GM21619 (cell line): ENCODE data around the gene SLC22A23.

Experiments used
- ATAC-seq: cut with Tn5 transposase; IDR thresholded peaks from one replicate; pipeline ENCODE4 v1.9.1; 2021; ENCODE audit not compliant: unreplicated experiment

The SLC22A23 gene

DNA sequence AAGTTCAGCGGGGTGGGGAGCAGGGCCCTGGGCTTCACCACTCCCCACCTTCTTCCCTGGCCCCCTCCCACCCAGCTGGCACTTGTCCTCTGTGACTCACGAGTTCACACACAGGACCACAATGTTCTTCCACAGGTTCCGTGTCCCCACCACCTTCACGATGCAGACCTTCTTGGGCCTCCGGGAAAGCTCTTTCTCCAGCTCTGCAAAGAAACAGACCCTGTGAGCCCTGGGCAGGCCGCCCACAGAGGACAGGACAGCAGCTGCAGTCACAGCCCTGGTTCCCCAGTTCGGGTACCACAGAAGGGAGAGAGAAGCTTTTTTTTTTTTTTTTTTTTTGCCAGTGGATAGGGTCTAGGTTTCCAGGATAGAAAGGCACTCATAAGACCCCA lies 167.2 kb downstream of the SLC22A23 start:
- ATAC-seq = no peak

DNA sequence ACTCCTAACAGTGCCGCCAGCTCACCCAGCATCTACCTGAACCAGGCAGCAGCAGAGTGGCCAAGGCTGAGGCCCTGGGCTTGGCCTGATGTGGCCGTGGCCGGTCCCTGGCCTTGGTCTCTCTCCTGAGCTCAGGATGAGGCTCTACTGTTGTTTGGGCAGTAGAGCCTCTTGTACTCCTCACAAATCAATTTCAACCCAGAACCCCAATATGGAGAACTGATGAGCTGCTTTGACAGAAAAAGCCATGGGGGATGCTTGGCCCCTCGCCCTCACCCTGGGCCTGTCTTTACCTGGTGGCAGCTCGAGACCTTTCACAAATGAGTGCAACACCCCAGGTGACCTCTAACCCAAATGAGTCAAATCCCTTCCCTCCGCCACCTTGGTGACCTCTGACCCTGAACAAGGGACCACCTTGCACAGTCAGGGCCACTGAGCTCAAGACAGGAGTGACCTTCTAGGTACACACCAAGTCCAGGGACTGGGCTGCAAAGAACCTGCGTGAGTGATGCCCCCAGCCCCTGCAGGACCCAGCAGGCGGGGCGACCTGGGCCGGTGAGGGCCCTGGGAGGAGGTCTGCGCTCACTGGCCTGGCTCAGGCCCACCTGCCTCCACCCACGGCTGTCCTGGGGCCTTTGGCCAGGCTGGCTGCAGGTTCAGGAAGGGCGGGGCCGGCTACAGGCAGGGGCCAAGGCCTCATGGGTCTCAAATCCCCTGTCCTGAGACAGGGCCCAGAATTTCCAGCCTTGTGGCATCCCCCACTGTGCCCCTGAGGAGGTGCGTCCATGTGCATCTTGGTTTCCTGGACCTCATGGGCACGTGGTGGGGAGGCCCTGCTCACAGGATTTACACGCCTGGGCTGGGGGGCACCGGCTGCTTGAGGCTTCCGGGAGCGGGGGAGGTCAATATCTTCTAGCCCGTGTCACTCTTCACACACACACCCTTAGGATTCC lies 167.9 kb downstream of the SLC22A23 start:
- no peak for ATAC-seq

DNA sequence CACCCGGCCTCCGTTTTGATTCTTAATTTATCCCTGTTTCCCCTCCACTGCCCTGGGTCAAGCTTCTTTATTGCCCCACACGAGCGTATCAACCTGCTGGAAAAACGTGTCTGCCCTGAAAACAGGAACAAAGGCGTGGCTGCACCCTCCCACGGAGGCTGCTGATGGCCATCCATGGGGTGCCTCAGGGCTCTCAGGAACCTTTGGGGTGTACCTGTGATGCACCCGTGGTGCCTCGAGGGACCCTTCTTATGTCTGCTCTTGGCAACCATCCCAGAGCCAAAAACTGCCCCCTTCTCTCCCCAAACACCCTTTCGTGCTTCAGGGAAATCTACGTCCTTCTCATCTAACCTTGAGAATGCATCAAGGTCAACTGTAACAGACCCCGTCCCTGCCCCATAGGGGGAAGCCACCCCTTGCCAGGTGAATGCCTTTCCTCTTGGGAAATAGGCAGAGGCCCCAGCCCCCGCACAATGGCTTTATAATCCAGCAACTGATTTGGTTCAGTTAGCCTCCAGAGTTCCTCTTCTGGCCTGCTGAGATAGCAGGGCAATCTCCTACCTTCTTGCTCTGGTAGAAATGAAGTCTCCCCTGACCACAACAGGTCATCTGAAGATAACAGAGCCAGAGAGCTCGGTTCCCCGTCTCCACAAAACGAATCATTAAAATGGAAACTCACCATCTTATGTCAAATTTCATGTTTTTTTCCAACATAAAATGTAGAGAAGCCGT lies 168.7 kb downstream of the SLC22A23 start:
- no peak for ATAC-seq

DNA sequence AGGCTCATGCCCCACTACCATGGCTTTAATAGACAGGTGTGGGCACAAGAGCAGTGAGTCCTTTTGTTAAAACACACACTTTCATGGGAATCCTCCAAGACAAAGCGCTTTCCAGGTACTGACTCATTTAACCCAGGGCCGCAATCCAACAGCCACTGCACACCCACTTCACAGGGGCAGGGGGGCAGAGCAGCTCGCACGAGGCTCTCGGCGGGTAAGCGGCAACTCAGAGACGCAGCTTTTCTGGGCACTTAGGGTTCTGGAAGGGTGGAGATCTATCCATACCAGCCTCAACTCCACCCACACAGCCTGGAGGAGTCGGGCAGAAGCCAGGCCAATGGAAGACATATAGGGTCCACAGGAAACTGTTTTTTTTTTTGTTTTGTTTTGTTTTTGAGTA lies 169.5 kb downstream of the SLC22A23 start:
- no peak for ATAC-seq

DNA sequence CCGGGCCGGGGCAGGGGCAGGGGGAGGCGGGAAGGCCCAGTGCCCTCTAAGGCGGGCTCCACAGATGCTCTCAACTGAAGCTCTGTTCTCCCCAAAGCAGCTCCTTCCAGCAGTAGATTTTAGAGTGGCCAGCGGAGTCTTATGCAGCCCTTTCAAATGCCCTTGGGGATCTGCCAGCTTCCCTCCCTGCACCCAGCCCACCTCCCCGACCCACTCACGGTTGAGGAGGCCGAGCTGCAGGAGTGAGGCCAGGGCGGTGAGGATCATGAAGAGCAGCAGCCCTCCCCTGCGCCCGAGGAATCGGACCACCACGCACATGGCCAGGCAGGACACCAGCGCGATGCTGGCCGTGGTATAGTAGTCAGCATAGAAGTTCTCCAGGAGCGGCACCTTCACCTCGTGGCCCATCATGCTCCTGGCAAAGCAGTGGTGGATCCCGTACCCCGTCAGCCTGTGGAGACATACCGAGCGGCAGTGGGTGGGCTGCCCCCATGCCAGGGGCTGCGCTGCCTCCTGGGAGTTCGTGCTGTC lies 170.1 kb downstream of the SLC22A23 start:
- no peak for ATAC-seq

DNA sequence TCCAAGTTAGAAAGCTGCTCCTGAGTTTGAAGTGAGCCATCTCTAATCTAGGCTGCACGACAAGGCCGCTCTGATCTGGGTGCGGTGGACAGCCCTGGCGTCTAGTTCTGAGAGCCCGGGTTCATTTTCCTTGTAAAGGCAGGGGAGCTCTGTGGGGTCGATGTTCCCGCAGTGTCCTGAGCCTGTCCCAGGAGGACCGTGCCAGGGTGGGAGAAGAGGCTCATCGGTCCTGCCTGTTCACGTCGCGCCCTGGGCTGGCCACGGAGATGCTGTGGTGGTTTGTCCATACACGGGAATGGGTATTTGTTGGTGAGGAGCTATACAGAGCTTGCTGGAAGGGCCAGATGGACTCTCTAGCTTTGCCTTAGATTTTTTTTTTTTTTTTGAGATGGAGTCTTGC lies 171.1 kb downstream of the SLC22A23 start:
- ATAC-seq = no peak

DNA sequence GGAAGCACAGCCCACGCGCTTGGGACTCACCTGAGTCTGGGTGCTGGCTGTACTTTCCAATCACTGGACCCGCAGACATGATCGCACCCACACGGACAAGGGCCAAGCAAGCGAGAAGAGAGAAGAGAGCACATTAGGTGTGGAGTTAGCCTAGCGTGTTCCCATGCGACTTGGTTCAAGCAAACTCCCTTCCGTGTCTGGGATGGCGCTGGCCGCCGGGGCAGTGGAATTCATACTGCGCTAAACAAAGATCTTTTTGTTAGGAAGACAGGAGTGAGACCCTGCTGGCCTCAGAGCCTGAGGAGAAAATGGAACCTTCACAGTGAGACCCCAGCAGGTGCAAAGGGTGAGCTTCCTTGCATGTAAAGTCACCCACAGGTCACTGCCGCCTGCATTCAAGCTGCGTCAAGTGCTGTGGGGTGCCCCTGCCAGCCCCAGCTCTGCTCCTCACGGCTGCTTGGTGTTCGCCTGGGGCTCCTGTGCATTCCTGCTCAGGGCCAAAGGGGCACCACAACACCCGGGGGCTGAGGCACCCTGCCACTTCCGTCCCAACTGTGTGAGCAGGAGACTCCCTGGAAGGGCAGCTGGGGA lies 171.7 kb downstream of the SLC22A23 start:
- ATAC-seq = no peak

DNA sequence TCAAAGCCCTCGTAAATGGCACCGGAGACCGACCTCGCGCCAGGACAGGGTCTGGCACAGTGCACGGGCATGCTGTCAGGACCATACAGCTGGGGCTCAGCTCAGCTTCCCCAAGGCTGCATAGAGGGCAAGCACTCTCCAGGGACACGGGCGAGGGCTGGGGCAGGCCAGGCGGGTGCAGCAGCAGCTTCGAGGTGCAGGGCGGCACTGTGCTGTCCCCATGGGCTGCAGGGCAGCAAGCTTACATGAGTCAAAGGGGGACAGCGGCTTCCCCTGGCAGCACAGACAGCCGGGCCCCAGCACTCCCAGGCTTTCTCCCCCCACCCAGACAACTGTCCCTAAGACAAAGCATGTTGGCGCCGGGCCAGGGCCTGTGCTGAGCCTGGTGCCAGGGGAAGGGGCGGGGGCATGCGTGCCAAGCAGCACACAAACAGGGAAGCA lies 172.4 kb downstream of the SLC22A23 start:
- no peak for ATAC-seq

DNA sequence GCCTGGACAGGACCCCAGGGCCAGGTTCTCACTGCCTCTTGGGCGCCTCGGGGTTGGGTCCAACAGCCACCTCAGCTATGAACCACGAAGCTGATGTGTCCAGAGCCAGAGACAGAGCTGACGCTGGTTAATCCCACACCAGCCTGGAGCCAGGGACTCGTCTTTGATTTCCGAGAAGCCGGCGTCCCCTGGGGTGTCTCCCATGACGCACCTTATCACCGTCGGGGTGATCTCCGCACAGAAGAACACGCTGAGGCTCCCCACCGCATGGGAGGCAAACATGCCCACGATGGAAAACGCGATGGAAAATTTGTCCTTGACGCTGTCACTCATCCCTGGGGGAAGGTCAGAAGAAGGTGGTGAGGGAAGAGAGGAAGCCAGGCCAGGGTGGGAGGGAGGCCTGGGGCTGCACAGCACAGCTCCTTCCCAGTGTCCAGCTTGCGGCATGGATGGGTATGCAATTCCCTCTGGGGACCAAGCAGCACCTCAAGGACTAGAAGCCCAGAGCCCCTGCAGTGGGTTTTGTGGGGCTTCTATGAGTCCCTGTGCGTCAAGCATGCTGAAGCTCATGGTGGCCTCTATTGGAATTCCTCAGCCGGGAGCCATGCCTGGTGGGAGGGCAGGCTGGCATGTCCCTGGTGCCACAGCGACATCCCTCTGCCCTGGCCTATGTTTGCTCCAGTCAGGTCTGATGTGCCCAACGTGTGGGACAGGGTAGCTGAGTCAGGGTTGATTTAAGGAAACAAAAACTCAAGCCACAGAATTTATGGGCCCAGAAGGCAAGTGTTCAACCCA lies 173.0 kb downstream of the SLC22A23 start:
- no peak for ATAC-seq

DNA sequence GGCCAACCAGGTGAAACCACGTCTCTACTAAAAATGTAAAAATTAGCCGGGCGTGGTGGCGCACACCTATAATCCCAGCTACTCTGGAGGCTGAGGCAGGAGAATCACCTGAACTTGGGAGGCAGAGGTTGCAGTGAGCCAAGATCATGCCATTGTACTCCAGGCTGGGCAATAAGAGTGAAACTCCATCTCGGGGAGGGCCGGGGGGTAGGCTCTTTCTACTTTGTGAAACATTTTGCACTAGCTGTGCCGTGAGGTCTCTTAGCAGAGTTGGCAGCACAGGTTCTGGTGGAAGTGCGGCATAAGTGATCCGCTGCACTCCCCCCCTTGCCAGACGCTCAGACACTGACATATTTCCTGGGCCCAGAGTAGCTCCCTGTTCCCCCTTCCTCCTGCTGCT lies 173.6 kb downstream of the SLC22A23 start:
- no peak for ATAC-seq

DNA sequence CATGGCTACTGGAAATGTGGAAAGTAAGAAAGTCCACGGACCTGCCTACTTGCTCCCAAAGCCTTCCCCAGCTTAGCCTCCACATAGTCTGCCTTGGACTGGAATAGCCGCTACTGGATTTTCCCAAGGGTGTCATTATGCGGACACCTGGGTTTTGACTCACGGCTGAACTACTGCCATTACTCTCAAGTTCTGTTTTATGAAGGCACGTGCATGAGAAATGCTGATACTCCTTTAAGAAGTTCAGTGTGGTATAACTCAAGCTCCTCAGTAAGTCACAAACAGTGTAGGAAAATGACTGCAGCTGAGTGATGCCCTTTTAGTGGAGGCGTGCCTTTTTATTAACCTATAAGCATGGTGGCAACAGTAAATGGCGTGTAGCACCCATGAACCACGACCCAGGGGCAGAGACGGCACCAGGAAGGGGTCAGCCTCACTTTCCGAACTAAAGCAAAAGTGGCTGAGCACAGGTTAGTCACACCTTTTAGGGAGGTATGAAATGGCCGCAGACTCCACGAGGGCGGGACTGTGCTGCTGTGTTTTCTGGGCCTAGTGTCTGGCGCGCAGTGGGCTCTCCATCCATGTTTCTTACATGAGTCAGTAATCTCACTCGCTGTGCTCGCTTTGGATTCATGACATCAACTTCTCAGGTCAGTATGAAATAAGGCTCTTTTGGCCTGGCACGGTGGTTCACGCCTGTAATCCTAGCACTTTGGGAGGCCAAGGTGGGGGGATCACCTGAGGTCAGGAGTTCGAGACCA lies 174.2 kb downstream of the SLC22A23 start:
- ATAC-seq = no peak

DNA sequence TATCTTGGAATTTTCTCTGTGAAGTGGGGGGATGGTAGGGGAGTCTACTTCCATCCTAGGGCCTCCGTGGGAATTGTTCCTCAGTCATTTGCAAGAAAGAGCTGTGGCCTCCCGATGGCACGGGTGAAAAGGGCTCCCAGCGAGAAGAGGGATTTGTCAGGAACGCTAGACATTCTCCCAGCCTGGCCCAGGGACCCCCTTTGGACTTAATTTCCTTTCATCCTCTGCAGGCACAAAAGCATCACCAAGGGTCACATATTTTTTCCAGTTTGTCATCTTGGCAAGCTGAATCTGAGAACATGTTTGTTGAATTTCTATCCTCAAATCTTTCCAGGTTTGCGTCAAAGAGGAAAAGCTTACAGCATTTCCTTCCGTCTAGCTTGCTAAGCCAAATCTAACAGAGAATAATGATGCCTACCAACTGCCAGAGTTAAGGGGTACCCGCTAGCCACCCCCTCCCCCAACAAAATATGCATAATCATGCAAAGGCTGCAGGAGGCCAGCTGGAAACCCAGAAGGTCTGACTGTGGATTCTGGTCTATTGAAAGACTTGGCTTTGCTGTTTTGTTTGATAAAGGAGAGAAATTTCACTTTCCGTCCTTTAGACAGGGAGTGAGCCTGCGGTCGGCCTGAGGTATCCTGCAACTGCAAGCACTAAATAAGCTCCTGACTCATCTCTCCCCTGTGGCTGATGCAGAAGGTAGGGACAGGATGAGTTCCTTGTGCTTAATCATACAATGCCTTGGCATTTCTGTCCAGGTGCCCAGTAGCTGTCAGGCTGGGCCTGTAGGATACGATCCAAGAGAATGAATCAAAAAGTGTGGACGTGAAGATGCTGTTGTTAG lies 175.0 kb downstream of the SLC22A23 start:
- ATAC-seq = no peak

DNA sequence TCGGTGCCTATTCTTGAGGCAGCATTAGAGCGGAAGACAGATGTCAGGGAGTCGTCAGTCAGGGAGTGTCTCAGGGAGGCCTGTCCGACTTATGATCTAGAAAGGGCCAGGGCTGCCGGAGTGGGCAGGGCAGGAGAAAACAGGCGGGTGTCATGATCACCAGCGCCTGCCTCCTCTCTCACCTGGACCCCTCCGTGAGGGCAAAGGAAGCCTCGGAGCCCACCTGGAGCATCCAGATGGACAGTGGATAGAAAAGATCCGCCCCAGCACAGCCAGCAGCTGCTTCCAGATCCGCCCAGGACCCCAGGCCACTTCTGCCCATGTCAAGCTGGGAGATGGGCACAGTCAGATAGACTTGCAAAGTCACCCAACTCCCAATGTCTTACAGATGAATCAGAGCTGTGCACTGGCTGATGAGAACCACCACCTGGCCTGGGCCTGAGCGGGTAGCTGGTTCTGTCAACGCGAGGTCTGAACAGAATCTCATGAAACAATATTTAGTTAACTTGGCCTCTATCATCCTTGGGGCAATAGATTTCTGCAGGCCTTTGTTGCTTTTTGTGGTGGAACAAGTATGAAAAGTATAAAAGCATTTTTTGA lies 175.9 kb downstream of the SLC22A23 start:
- ATAC-seq = no peak

DNA sequence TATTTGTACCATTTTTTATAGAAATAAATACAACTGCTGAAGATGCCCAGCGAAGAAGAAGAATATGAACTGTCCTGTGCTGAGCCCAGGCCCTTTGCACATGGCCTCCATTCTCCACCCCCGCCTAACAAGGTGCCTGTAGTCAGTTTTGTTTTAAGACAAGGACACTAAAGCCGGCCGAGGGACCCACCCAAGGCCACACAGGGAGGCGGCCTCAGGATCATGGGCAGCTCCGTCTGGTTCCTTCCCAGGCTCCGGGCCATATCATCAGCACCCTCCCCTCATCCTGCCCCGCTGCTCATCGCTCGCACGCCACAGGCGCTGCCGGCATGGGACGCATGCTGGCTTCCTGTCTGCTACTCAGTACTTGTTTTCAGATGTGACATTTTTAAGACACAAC lies 176.8 kb downstream of the SLC22A23 start:
- no peak for ATAC-seq

DNA sequence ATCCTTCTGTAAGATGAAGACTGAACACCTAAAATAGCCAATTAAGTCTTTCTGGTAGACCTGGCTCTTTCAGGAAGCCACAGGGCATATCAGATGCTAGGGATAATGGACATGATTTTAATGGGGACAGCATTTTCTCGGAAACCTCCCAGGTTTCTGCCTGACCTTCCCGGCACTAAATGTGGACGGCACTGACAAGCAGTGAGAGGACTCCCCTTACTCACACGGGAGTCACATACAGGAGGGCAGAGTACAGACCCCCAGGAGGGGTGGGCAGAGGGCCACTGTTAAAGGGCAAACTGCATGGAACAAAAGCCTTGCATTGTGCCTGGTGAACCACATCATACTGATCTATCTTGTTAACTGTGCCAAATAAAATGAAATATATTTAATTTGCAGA lies 178.2 kb downstream of the SLC22A23 start:
- no peak for ATAC-seq

DNA sequence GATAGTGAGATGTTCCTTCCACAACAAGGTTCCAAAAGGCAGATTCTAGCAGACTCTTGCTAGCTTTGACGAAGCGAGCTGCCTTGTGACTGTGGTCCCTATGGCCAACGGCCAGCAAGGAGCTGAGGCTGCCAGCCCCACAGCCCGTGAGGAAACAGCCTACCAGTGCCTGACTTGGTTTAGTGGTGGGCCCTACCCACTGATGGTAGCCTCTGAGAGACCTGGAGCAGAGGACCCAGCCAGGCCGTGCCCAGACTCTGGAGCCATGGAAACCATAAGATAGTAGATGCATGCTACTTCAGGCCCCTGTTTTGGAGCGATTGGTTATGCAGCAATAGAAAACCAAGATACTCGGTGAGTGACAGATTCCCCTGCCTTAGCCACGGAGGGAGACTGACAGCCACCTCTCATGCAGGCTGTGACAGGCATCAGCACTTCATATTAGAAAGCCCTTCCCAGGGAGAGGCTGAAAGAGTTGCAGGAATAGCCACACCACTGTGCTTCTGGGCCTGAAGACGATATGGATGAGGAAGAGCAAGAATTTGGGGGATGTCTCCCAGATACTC lies 178.9 kb downstream of the SLC22A23 start:
- ATAC-seq = no peak

DNA sequence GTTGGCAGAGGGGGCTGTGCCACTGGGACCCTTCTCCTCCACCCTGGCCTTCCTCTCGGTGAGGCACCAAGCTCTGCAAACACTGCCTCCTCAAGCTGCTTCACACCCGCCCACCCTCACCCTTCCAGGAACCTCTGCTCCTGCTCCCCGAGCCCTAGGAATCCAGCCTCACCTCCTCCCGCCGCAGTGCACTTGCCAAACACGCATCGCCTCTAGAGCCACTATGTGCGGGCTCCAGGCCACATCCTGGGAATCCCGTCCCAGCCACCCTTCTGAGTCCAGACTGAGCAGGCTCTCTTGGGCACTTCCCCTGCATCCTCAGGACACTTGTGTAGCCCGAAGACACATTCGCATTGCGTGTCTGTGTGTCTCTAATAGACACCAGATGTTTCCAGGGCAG lies 179.6 kb downstream of the SLC22A23 start:
- no peak for ATAC-seq
